ENCODE results near the gene SOX1.

Gene SOX1

GRCh38 chr13:112067116-112067741 is at the start of gene SOX1:
Gene SOX1 (plus strand): TSS chr13:112067149. CDS start chr13:112067659, 510 bp downstream.
- peak; percentile 59 for DNase-seq

GRCh38 chr13:112024577-112024976 is 42.4 kb upstream of the SOX1 start:
- DNase-seq, result no peak

DNA sequence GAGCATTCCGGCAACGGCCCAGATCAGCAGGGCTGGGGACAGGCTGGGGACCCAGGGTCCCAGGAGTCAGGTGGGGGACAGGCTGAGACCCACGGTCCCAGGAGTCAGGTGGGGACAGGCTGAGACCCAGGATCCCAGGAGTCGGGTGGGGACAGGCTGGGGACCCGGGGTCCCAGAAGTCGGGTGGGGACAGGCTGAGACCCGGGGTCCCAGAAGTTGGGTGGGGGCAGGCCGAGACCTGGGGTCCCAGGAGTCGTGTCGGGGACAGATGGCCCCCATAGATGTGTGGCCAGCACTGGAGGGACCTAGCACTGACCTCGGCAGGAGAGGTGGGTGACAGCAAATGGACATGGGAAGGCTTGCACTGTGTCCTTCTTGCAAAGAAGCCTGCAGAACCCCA is 39.7 kb upstream of the SOX1 start:
- DNase-seq, result no peak

GRCh38 chr13:112028481-112028880 is 38.5 kb upstream of the SOX1 start:
- no peak for DNase-seq

- no peak for DNase-seq
These were observed 37.8 kb upstream of the SOX1 start for GRCh38 chr13:112029143-112029542.

GRCh38 chr13:112032186-112032993 is 34.6 kb upstream of the SOX1 start:
- DNase-seq, result no peak

- no peak for DNase-seq
These were observed 32.7 kb upstream of the SOX1 start for GRCh38 chr13:112034231-112034630.

GRCh38 chr13:112034846-112035245 is 32.1 kb upstream of the SOX1 start:
- DNase-seq, result no peak

DNA sequence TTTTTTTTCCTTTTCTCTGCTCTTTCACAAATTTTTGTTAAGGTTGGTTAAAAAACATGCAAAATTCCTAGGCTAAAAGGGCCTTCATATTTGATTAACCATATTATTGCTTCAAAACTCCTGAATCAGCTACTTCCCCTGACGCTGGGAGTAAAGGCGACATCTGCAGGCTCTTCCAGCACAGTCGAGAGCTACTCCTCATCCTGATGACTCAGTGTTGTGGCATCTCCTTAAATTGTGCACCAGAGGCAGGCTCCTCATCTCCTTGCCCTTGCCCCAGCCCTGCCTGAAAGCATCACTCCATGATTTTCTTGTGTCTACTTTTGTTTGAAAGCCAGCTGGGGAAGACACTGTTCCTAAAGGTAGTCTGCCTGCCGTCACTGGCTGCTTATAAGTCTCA is 24.5 kb upstream of the SOX1 start:
- DNase-seq, result no peak

DNA sequence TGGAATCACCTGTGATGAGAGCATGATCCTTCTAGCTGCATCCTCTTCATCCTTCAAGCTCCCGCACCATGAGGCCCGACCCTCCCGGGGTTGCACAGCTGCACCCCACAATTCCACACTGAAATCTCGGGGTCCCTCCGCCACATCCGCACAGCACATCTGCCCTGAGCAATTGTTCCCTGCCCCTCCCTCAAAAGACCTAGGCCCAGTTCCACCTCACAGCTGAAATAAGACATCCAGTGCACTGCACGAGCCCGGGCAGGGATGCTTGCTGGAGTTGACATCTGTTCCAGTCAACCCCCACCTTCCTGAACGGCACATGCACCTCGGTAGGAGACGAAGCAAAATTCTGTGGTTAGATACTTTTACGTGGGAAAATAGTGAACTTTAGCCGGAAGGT is 14.7 kb upstream of the SOX1 start:
- DNase-seq, result no peak

DNA sequence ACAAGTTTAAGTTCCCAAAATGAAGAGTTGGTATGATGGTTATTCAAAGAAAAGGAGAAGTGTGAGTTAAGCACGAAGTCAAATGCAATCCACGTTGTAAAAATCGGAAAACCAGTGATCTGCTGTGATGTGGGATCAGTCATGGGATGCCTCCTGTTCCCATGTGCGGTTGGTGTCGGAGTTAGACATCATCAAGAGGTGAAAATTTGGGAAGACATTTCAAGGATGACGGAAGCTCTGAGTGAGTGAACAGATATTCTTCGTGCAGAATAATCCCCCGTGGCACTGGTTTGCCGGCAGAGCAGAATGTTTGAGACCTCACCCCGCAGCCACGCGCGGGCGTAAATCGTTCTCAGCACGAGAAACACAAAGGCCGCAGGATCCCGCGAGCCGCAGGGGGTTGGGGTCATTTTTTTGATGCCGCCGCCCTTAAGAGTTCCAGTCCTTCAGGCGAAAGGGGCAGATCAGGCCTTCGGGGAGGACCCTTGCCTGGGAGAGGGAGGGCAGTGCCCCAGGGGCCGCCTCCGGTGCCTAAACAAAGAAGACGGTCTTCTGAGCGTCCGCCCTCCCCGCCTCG is 13.7 kb upstream of the SOX1 start:
- DNase-seq, result no peak

DNA sequence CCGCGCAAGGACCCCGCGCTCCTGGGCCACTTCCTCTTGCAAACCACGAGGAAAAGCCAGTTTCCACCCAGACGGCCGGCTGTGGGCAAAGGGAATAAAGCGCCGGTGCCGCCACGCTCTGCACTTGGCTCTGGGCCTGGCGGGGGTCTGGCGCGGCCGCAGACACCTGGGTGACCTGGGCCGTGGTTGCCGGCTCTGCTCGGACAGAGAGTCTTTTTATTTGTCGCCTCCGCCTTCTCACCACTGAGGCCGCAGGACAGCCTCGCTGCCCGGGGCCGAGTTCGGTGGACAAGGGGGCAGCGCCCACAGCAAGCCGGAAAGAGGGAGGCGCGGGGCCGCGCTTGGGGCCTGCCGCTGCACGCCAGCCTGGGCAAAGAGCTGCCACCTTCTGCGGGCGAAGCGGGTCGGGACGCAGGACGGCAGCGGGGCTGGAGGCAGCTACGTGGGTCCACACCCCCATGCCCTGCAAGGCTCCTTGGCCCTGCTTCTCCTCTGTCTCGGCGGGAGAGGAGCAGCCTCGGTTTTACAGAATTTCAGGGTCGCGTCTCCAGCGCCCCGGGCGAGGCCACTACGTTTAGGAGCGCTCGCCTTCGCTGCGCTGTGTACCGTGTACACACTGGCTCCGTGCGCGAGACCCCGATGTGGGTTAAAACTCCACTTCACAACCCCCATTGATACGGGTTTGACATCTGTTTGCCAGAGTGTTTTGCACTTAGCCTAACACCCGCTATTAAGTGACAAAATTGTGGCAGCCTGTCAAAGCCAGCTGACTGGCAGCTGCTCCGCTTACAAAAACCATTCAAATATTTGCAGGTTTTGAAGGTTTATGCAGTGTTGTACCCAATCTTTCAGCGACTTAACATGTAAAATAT is 13.0 kb upstream of the SOX1 start:
- DNase-seq, result no peak

- no peak for DNase-seq
These were observed 12.3 kb upstream of the SOX1 start for GRCh38 chr13:112054616-112055015.

DNA sequence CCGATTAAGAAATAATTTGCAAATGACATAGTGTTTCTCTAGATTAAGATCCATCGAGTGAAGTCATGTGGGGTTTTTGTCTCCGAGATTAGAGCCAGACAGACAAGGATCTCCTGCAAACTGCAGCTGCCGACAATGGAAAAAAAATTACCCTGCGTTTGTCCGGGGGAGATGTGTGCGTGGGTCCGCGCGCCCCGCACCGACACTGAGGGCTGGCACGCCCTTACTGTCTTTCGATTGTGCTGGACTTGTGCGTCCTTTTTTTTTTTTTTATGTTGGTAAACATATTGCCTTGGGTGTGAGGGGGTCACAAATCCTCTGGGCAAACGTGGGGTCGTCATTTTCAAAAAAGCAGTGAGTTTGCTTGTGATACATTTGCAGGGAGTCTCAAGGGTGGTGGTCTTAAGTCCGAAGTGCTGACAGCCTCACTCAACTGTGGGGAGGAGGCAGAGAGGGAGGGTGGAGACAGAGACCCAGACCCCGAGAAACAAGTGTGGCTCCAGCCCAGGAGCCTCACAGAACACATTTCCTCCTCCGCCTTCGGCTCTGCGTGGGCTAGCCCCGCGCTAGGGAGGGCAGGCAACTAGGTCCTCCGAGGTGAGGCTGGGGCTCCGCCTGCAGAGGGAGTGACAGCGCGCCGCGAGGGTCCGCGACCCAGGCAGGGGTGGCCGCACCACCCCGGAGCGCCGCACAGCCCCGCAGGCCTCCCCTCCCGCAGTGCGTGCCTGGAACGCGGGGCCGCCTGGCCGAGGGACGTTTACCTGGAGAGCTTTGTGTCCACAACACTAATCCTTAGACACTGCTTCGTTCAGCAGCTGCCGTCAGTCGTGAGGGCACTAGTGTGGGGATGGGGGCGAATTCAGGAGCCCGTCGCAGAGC is 11.7 kb upstream of the SOX1 start:
- no peak for DNase-seq

DNA sequence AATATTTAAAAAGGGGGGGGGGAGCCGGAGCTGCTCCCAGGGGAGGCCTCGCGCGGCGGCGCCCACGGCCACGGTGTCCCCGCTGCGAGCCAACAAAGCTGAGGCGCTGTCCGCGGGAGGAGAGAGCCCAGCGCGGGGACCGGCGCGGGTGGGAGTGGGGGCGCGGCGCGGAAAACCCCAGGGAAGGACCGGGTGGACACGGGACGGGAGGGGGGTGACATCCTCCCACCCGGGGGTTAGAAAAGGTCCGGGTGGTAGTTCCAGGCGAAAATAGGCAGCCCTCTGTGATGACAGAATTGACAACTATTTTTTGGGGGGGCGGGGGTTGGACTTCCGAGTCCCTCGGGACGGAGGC is 11.1 kb upstream of the SOX1 start:
- no peak for DNase-seq

DNA sequence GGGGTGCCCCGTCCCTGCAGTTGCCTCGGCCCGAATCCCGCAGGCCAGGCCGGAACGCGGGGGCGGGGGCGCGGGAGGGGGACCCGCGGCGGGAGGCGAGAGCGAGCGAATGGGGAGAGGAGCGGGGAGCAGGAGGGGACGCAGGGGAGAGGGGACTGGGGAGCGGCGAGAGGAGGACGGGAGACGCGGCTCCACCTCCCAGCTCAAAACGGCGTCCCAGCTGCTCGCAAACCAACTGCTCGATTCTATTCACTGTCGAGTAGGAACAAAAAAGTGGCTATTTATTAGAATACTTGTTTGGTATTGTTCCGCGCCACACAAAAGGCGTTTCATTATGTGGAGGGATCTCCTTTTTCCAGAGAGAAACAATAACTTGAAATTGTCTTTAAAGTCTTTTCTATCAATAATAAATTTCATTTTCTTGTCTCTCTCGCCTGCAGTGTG is 10.6 kb upstream of the SOX1 start:
- DNase-seq, result peak; percentile 10

DNA sequence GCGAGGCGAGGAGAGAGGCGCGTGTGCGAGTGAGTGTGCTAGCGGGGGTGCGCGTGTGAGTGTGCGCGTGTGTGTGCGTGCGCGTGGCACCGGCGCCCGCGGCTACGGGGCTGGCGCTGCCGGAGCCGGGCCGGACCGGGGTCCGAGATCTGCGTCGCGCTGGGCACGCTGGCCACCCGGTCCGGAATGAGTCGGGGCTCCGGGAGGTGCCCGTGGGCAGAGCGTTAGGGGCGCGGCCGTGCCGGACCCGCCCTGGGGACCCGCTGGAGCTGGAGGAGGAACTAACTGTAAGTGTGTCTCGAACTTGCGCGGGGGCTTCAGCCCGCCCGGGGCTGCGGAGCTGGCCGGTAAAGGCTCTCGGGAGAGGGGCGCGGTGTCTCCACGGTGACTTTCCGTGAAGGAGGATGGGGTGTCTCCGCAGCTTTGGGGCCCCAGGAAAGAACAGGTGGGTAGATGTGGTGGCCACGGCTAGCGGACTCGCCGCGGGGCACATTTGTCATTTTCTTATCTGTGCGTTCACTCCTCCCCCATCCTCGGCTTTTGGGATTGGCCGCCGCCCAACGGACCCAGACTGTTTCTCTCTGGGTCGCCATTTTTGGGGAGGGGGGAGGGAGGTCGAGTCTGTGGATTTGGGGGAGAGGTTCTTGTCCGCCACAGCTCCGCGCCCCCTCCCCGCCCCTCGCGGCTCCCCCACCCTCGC is 10.1 kb upstream of the SOX1 start:
- peak; percentile 7 for DNase-seq

DNA sequence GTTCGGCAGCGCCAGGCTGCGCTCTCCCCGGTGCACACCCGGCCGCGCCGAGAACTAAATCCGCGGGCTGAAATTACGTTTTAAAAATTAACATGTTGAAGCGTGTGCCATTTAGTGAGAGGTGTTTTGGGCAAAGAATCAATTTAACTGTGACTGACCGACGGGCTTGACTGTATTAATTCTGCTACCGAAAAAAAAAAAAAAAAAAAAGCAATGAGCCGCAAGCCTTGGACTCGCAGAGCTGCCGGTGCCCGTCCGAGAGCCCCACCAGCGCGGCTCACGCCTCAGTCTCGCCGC is 9.6 kb upstream of the SOX1 start:
- no peak for DNase-seq

- DNase-seq, result no peak
These were observed 9.0 kb upstream of the SOX1 start for GRCh38 chr13:112057736-112058518.

DNA sequence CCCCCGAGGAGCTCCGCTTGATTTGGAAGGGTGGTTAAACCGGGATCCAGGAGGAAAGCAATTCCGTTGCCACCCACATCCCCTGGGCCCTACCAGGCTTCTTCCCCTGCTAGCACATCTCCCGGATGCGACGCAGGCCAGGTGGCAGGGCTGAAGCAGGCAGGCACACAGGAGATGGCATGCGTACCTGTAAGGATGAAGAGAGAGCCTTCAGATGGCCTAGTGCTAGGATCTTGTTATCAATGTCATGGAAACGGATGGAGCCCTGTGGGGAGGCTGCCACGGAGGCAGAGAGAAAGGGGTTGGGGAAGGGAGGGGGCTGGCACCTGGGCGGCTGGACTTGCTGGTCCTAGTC is 8.5 kb upstream of the SOX1 start:
- DNase-seq, result no peak

GRCh38 chr13:112058941-112059340 is 8.0 kb upstream of the SOX1 start:
- no peak for DNase-seq
